A172 (cell line): ENCODE measurements around the gene RUNX2. TPM values are rescaled to one million over a fixed set of nuclear protein-coding genes. Genes with fewer than 3 reads are reported as not detected.

Experiments
- DNase-seq: peaks from one replicate; pipeline ENCODE4 v3.0.0-alpha.2; 2015; ENCODE audit warnings: low spot score
- total RNA-seq: library from RNA; depleted of rRNA; stranded (reverse); fragments of >200 nt; shearing (Covaris generic); gene quantifications from 2 replicates; pipeline ENCODE4 v1.2.3, GENCODE V29; 2014

Gene RUNX2
- total RNA-seq, 1 experiment from 2014 or later: 1.1 TPM

DNA sequence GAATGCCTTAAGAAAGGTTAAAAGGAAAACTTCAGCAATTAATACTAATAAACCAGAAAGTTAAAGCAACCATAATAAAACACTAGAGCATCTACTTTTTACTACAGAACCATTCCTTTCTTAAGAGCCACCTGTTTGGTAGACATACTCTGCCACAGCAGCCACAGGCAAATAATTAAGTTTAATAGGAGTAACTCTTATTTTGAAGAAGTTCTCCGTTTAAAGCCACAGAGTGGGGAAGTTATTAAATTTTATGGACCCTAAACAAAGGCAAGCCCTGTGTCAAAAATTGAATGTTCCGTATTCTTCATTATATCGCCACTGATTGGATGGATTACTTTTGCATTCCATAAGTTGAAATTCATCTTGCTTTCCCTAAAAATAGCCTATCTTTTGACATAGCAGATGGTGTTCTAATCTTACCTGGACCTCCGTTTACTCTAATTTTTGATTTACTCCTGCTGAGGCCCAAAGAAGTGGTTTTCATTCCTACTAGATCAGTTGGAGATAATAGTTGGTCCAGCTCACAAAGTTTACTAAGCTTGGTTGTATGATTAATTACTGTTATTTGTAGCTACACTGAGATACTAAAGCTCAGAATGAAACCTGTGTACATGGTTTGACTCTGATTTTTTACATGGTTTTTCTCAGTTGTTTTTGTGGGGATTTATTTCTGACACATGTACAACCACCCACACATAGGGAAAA is 190.0 kb downstream of the RUNX2 start:
- no peak for DNase-seq

DNA sequence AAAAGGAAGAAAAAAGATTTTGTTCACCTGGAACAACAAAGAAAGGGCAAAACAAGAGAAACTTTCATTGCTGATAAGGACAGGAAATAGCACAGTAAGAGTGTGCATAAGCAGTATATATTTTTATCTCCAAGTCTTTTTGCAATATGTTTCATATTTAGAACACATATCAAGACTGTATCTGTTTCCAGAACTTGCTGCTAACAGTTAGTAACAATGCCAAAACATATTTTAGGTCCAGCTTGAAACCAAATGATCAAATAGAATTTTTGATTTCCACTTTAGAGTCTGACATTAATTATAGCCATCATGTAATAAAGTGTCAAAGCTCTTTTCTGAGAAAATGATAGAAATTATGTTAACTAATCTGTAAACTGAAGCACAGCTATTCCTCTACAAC is 193.1 kb downstream of the RUNX2 start:
- DNase-seq: no peak

DNA sequence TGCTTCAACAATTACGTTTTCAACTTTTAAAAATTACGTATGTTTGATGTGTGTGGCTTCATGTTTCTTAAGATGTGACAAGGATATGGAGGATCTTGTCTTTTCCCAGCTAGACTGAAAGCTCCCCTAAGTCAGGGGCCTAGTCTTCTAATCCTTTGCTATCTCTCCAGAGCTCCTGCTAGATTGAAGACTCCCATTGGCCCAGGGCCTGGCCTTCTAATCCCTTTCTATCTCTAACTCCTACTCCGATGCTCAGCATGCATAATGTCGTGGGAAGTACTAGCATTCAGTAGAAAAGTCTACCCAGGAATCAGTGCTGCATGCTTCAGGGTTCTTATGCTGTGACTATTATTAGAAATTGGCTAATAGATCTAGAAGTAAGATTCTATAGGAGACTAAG is 194.4 kb downstream of the RUNX2 start:
- no peak for DNase-seq

DNA sequence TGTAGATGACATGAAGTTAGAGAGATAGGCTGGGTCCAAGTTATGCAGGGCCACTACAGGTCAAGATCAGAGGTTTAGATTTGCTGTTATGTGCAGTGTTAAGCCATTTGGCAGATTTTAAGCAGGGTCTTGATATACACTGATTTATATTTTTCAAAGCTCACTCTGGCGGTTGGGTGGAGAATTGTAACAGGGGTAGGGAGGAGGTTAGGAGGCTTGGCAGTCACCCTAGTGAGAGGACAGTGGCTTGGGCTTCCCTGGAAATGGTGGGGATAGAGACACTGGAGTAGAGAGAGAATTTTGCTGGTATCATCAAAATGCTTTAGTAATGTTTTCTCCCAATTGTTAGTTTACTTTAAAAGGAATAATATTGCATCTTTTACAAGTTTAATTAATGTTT is 199.1 kb downstream of the RUNX2 start:
- DNase-seq: no peak

DNA sequence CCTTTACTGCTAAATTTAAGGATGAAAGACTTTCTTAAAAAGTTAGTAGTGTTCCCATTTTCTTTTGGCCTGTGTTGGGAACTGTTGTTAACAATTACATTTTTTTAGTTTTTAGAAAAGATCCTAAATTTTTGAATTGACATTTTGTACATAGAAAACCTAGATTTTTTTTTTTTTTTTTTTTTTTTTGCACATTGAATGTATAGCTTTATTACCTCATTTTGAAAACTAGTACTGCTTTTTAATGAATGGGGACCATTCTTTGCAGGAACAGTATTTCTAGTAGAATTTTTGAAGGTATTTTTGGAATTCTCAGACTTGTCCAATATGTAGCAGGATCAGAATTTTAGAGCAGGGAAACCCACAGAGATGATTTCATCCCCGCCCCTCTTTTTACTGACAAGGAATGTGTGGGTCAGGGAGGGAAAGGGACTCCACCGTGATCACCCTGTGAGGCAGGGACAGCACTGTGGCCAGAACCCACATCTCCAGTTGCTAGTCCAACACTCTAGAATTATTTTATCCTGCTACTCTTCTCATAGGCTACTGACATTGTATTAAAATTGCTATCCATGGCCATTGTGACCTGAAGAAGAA is 204.0 kb downstream of the RUNX2 start:
- DNase-seq: no peak

DNA sequence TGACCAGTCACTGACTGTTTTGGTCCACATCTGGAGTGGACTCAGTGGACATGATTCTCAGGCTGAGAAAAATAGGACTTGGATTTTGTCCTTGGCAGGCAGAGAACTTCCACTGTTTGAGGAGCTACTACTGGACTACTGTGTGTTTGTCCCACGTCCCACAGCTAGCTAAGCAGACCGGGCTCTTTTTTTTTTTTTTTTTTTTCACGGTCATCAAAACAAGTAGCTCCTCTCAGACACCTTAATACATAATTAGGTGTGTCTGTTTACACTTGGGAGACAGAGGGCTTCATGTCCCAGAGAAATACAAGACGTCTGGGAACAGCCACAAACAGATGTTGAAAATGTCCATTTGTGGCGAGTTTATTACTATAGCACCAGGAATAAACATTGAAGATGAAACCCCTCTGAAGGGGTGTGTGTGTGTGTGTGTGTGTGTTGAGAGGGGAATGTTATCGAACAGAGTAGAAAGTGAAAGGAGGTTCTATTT is 204.6 kb downstream of the RUNX2 start:
- DNase-seq: no peak

DNA sequence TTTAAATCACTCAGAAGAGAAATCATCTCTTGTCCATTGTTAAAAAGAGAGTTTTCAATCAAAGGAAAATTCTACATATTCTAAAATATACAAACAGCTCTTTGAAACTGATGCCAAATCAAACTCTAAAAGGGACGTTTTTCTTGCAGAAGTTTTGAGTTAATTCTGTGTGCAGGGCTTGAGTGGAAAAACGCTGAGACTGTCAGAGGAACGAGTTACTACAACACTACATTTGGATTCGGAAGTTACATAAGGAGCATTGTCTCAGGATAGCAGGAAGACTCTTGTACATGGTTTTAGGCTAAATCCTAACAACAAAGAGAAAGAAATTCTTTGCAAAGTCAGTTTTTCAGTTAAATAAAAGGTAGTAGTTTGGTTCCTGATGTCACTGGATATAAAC is 205.3 kb downstream of the RUNX2 start:
- no peak for DNase-seq

DNA sequence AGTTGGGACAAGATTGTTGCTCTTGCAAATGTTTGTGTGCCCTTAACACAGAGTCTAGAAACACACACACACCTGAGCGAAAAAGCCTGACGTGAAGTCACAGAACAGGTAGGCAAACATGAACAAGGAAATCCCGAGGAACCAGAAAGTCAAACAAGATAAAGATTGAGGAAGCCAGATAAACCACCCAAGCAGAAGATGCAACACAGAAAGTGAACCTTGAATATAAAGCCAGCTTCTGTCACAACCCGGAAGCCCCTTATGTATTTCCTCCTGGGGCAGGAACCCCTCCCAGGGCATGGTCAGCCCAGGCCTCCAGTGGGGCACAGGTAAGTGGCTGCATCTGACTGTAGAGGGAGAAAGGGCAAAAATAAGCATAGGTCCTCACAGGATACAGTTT is 207.8 kb downstream of the RUNX2 start:
- DNase-seq: no peak

DNA sequence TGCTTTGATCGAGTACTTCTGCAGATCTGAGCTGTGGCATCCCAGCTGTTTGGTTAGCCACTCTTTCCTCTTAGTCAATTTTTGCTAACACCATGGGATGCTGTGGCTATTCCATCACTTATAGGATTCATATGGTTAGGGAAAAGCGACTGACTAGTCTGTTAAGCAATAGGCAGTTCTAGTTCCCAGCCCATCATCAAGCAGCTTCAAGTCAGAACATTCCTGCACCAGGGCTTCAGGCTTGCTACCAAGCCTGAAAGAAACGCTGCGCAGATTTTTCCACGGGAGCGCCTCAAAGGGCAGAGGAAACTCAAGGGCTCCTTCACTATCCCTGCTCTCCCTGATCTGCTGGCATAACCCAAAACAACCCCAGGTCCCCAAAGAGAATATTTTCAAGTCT is 209.4 kb downstream of the RUNX2 start:
- no peak for DNase-seq

DNA sequence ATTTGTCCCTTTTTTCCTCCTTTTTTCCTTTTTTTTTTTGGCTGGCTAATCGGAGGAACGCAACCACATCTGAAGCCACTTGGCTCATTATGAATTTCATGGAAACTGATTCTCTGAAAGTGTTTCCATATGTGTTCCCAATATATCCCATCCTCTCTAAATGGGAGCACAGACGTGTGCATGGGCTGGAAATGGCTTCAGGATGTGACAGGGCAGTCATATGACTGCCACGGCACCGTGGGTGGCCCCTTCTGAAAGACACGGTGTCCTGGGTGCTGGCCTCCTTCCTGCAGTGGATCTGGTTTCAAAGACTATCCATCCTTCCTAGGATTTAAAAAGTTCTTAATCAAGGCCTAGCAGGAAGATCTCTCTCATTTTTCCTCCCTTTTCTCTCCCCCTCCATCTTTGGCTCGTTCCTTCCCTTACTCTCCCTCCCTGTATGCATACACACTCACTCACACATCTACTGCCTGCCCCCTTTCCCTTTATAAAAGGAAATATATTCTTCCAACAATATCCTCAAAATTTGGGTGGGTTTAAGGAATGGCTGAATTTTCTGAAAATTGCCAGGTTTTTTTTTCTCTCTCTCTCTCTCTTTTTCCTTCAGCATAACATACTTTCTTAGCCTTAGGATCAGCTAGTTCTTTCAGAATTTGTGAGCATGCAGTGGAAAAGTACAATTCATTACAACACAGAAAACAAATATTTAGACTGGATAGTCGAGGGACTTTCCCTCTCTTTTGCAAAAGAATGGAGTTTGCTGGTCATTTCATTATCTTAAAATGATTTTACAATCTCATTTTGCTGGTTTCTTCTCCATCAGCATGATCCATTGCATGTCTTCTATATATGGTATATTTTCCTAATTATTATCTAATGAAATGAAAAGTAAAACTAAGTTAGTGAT is 210.8 kb downstream of the RUNX2 start:
- DNase-seq: peak; percentile 13

DNA sequence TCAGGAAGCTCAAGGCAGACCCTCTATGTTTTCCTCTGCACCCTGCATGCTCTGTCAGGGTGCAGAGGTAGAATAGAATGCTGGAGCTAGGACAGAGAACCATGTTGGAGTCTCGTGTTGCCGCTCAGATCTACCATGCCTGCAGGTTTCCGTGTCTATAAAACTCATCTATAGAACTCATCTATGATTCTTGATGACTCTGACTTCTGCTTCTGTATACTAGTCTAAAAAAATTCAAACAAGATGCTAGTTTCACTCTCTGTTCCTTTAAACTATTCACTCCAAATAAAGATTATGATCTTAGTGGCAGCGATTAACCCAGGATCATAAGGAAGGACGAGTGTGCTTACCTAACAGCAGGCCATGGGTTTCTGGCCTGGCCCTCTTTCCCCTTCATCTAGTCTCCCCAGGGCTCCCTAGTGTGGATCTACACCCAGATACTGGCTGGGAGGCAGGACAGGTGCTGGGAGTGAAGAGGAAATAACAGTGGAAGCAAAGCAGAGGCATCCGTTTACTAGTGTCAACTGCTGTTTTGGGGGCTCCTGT is 212.3 kb downstream of the RUNX2 start:
- no peak for DNase-seq

DNA sequence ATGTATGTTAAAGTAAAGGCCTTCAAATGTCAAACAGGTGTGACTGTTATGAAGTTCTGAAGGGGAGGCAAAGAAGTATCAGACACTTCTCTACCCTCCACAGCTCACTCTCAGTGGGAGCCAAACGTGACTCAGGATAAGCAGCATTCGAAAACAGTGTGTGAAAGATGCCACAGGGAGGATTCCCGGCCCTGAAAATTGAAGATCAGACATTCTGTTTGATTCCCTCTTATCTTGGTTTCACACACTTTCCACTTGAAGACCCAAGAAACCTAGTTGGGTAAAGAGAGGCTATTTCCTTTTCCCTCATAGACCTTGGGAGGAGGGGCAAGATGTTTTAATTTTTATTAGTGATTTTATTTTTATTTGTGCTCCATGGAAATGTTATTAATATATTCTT is 213.8 kb downstream of the RUNX2 start:
- DNase-seq: no peak

DNA sequence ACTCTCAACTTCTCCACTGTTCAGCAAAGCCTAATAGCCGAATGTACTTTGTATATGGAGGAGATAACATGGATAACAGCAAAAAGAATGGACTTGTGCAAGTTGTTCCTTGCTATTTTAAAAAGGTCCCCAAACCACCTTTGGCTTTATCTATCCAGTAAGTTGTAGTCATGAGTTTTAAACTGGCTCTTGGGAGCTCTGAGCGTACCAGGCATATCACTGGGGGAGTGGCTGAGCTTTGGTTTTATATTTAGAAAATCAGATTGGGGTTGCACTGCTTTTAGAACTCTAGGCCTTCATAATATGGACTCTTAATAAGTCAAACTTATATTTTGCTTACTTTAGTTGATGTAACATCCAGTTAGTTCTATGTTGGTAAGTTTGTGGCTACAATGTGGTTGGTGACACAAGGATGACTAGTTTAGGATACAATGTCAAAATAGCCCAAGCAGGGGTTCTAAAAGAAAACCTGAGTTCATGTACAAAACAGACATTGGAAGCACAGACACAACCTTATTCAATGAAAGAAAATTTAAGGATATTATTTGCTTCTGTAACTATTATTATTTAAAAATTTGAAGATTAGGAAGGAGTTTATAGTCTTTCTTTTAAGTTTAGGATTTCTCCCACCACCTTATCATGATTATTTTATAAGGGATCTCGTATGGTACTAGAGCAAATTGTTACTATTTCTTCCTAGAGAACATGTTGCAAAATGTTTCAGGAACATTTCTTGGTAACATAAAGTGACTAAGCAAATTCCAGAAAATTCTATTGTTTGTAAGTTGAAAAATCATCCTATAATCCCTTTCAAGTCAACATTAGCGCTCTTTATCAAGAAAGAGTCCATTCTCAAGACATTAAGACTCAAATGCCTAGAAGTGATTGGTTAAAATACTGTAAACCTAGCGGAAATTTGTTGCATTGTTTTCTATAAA is 215.4 kb downstream of the RUNX2 start:
- DNase-seq: peak; percentile 25

DNA sequence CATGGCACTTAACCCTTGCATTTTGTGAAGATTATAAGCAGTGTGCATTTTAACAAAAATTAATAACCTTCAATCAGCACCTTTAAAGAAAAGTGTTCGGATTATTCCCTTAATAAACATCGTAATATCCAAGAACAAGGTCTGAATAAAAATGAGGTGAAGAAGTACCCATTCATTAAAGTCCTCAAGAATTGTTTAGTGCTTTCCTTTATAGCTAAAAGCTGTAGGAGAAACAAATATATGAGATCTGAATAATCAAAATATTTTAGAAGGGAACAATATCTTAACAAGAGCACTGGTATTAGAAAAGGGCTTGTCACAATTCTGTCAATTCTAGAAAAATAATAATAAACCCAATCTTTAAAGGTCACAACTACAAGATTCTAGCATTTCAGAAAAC is 217.3 kb downstream of the RUNX2 start:
- no peak for DNase-seq

DNA sequence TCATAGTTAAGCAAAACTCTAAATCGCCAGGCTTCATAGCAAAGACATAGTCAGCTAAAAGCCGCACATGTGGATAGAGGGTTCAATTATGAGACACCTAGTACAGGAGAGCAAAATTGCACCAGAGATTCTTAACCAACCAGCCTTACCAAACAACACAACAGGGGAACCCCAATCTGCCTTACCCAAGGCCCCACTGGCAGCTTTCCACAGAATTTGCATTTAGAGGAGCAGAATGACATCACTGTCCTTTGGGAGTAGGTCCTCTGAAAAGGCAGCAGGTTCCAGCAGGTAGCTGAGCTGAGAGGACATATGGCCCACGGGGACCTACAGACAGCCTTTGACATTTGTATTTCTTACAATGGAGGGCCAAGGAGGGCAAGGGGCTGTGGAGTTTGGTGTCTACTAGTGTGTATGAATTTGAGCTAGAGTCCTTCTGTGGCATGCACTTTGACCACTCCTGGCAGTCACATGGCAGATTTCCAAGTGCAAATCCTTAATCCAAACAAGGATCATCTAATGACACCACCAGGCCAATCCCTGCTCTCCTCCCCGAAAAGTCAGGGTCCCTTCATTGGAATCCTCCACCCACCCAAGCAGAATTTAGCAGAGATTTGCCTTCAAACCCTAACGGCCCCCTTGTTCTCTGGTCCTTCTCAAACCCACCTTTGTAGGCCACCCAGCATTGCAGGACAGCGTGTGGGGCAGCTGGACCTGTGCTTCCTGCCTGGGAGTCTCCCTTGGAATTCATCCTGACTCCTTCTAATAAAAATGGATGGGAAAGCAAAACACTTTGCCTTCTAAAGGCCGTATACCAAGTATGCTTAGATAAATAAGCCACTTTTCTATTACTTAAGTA is 220.8 kb downstream of the RUNX2 start:
- no peak for DNase-seq

DNA sequence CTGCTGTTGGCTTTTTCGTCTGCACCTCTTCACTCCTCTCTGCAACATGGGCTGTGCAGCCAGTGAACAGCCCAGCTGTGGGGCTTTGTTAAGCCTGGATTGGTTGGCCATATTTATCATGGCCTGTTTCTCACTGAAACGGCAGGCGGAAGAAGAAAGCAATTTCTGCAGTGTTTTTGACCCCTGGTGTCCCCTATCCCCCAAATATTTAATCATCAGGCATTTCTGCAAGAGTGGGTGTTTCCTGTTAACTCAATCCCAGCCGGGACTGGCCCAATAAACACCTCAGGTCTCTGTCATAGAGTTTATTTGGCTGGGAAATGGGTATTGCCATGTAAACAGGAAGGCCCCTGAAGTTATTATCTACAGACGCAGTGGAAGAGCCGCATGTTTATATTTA is 224.4 kb downstream of the RUNX2 start:
- no peak for DNase-seq

DNA sequence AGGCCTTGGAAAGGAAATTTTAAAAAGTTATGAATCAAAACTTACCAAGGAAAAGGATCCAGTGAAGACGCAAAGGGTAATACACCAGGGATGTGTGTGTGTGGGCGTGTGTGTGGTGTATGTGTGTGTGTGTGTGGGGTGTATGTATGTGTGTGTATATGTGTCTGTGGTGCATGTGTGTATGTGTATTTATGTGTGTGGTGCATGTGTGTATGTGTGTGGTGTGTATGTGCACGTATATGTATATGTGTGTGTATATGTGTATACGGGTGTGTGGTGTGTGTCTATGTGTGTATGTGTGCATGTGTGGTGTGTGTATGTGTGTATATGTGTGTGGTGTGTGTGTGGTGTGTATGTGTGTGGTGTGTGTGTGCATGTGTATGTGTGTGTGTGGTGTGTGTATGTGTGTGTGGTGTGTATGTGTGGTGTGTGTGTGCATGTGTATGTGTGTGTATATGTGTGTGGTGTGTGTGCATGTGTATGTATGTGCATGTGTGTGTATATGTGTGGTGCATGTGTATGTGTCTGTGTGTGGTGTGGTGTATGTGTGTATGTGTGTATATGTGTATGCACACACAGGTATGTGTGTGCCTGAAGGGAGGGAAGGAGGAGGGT is 225.7 kb downstream of the RUNX2 start:
- DNase-seq: no peak

DNA sequence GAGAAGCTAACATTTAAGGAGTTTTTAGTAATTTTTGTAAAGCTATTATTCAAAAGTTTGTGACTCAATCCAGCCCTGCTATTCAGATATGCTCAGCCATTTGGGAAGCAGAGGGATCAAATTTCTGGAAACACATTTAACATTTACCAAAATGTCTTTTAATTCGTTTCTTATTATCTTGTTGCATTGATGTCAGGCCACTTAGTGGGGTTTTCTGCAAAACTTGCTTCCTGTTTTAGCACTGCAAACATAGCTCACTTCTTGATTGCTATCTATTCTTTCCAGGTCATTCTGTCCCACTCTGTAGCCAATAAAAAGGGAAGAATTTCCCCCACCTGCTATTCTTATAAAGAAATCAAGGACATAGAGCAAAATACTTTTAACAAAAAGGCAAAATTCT is 226.5 kb downstream of the RUNX2 start:
- DNase-seq: no peak

DNA sequence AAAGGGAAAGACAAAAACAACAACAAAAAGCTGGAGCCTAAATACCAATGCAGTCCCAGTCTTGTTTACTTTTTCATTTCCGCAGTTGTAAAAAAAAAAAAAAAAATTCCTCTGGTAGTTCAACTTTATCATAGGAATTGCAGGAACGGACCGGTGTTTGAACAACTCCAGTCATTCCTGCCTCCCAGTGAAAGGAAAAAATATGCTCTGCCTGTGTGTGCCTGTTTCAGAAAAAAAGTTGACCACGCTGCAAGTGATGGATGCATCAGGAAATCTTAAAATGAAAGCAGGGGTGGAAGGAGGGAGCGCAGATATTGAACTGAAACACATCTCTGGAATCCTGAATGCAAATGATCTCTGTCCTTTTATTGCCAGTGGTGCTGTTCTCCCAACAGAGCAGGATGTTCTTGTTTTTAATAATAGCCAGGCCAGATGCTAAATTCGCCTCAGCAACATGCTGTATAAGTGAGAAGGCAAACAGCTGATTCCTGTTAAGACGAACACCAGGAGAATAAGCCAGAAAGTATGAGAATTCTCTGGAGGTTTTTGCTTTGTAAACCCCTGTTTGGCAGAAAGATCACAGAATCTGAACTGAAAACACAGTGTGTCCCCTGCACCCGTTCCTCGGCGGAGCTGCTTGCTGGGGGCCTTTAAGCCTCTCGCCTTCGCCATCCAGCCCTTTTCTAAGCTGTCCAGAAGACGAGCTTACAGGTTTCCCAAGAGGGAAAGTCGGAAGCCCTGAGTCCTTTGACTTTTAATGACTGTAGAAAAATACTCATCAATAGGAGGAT is 228.0 kb downstream of the RUNX2 start:
- DNase-seq: peak; percentile 11
